HEK293 (cell line): ENCODE data around the gene FXYD1.

Experiments used
- CTCF ChIA-PET: fragments of 350-600 bp; formaldehyde crosslinking; extraction: SDS; loops from one replicate; lab custom pipeline; 2021; ENCODE audit warnings: antibody characterized with exemption; lab: Yijun Ruan, JAX
- POLR2A ChIA-PET: fragments of 300-600 bp; formaldehyde crosslinking; extraction: SDS; loops from one replicate; lab custom pipeline; 2020; ENCODE audit warnings: antibody characterized with exemption, inconsistent platforms; lab: Yijun Ruan, JAX
- H3K27ac ChIP-seq: fragments of 200-500 bp; sonication (Bioruptor generic); 2 replicates; pipeline ENCODE4 v1.5.1; 2014; ENCODE audit warnings: low read depth, low read length, control low read depth, inconsistent platforms; ENCODE audit errors: extremely low read depth
- H3K36me3 ChIP-seq, 2 experiments: fragments of 200-500 bp in 1 of 2; sonication (Bioruptor generic) in 1 of 2; 1 replicate in 1 of 2; 2 replicates in 1 of 2; pipeline ENCODE4 v1.5.1; 2014 to 2017; ENCODE audit warnings: inconsistent platforms in 2 of 2, low read length in 2 of 2; ENCODE audit not compliant: control insufficient read depth in 2 of 2, insufficient read depth in 1 of 2
- H3K4me1 ChIP-seq: fragments of 200-500 bp; sonication (Bioruptor generic); 2 replicates; pipeline ENCODE4 v1.5.1; 2014; ENCODE audit warnings: mild to moderate bottlenecking, low read length, inconsistent platforms; ENCODE audit not compliant: control insufficient read depth, insufficient read depth
- H3K4me3 ChIP-seq: 2 replicates; pipeline ENCODE4 v1.5.1; 2011; ENCODE audit warnings: low read depth, mild to moderate bottlenecking, control low read depth, low read length, moderate library complexity
- H3K9me3 ChIP-seq: fragments of 200-500 bp; sonication (Bioruptor generic); 2 replicates; pipeline ENCODE4 v1.5.1; 2014; ENCODE audit warnings: low read depth, low read length, inconsistent platforms; ENCODE audit not compliant: control insufficient read depth, insufficient read depth
- FEZF1 ChIP-seq: fragments of 450-650 bp; formaldehyde crosslinking; IDR thresholded peaks from 2 replicates; pipeline ENCODE4 v1.5.1; 2016; ENCODE audit warnings: missing biosample characterization, missing genetic modification characterization
- HIC1 ChIP-seq: fragments of 450-650 bp; formaldehyde crosslinking; IDR thresholded peaks from 2 replicates; pipeline ENCODE4 v1.5.1; 2016; ENCODE audit warnings: missing biosample characterization, missing genetic modification characterization
- INSM2 ChIP-seq: fragments of 450-650 bp; formaldehyde crosslinking; IDR thresholded peaks from 2 replicates; pipeline ENCODE4 v1.5.1; 2016; ENCODE audit warnings: missing biosample characterization, missing genetic modification characterization
- KLF17 ChIP-seq: fragments of 450-650 bp; formaldehyde crosslinking; IDR thresholded peaks from 2 replicates; pipeline ENCODE4 v1.5.1; 2016; ENCODE audit warnings: missing biosample characterization, missing genetic modification characterization
- RBAK ChIP-seq: fragments of 450-650 bp; formaldehyde crosslinking; IDR thresholded peaks from 2 replicates; pipeline ENCODE4 v1.5.1; 2016; ENCODE audit warnings: missing biosample characterization, missing genetic modification characterization
- WT1 ChIP-seq: fragments of 450-650 bp; formaldehyde crosslinking; IDR thresholded peaks from 2 replicates; pipeline ENCODE4 v1.5.1; 2016; ENCODE audit warnings: missing biosample characterization, missing genetic modification characterization
- ZBTB21 ChIP-seq: fragments of 450-650 bp; formaldehyde crosslinking; IDR thresholded peaks from 2 replicates; pipeline ENCODE4 v1.5.1; 2017; ENCODE audit warnings: missing biosample characterization, missing genetic modification characterization
- ZIC2 ChIP-seq: fragments of 450-650 bp; formaldehyde crosslinking; IDR thresholded peaks from 2 replicates; pipeline ENCODE4 v1.5.1; 2016; ENCODE audit warnings: missing biosample characterization, missing genetic modification characterization
- ZNF146 ChIP-seq: fragments of 450-650 bp; formaldehyde crosslinking; IDR thresholded peaks from 2 replicates; pipeline ENCODE4 v1.5.1; 2016; ENCODE audit warnings: missing biosample characterization, missing genetic modification characterization
- ZNF16 ChIP-seq: fragments of 450-650 bp; formaldehyde crosslinking; IDR thresholded peaks from 2 replicates; pipeline ENCODE4 v1.5.1; 2016; ENCODE audit warnings: low read depth, missing biosample characterization, missing genetic modification characterization
- ZNF184 ChIP-seq: fragments of 450-650 bp; IDR thresholded peaks from 2 replicates; pipeline ENCODE4 v1.5.1; 2018; ENCODE audit warnings: missing biosample characterization, mild to moderate bottlenecking, missing genetic modification characterization
- ZNF24 ChIP-seq: fragments of 450-650 bp; formaldehyde crosslinking; IDR thresholded peaks from 2 replicates; pipeline ENCODE4 v1.5.1; 2016; ENCODE audit warnings: missing biosample characterization, missing genetic modification characterization
- ZNF274 ChIP-seq, 2 experiments: fragments of 200-500 bp in 1 of 2; fragments of 450-650 bp in 1 of 2; sonication (Bioruptor generic) in 1 of 2; formaldehyde crosslinking in 1 of 2; IDR thresholded peaks; 2 replicates each; pipeline versions ENCODE4 v1.5.1 to v1.6.1; 2014 to 2016; ENCODE audit warnings: borderline replicate concordance in 1 of 2, inconsistent platforms in 1 of 2, low read length in 1 of 2, missing biosample characterization in 1 of 2, missing genetic modification characterization in 1 of 2
- ZNF362 ChIP-seq: fragments of 450-650 bp; formaldehyde crosslinking; IDR thresholded peaks from 2 replicates; pipeline ENCODE4 v1.5.1; 2016; ENCODE audit warnings: missing biosample characterization, missing genetic modification characterization
- ZNF404 ChIP-seq: fragments of 450-650 bp; formaldehyde crosslinking; IDR thresholded peaks from 2 replicates; pipeline ENCODE4 v1.5.1; 2017; ENCODE audit warnings: missing biosample characterization, missing genetic modification characterization
- ZNF426 ChIP-seq: fragments of 450-650 bp; formaldehyde crosslinking; IDR thresholded peaks from 2 replicates; pipeline ENCODE4 v1.5.1; 2017; ENCODE audit warnings: missing biosample characterization, missing genetic modification characterization, mild to moderate bottlenecking, inconsistent platforms, moderate library complexity
- ZNF518A ChIP-seq: fragments of 450-650 bp; formaldehyde crosslinking; conservative IDR thresholded peaks from 2 replicates; pipeline ENCODE4 v1.5.1; 2016; ENCODE audit warnings: low read depth, missing biosample characterization, missing genetic modification characterization
- ZNF561 ChIP-seq: fragments of 450-650 bp; IDR thresholded peaks from 2 replicates; pipeline ENCODE4 v1.5.1; 2018; ENCODE audit warnings: missing biosample characterization, missing genetic modification characterization, borderline replicate concordance
- ZNF571 ChIP-seq: fragments of 450-650 bp; formaldehyde crosslinking; IDR thresholded peaks from 2 replicates; pipeline ENCODE4 v1.5.0; 2017; ENCODE audit warnings: missing biosample characterization, missing genetic modification characterization
- ZNF623 ChIP-seq: fragments of 450-650 bp; formaldehyde crosslinking; IDR thresholded peaks from 2 replicates; pipeline ENCODE4 v1.5.1; 2016; ENCODE audit warnings: missing biosample characterization, missing genetic modification characterization
- ZNF654 ChIP-seq: fragments of 450-650 bp; formaldehyde crosslinking; IDR thresholded peaks from 2 replicates; pipeline ENCODE4 v1.5.1; 2016; ENCODE audit warnings: low read depth, missing biosample characterization, missing genetic modification characterization
- ZNF837 ChIP-seq: fragments of 450-650 bp; formaldehyde crosslinking; IDR thresholded peaks from 2 replicates; pipeline ENCODE4 v1.5.1; 2016; ENCODE audit warnings: missing biosample characterization, missing genetic modification characterization
- ZSCAN16 ChIP-seq: fragments of 450-650 bp; formaldehyde crosslinking; IDR thresholded peaks from 2 replicates; pipeline ENCODE4 v1.5.1; 2016; ENCODE audit warnings: missing biosample characterization, missing genetic modification characterization
- ZSCAN4 ChIP-seq: fragments of 450-650 bp; formaldehyde crosslinking; IDR thresholded peaks from 2 replicates; pipeline ENCODE4 v1.5.1; 2017; ENCODE audit warnings: missing biosample characterization, missing genetic modification characterization

FXYD1 gene

GRCh38 chr19:35144600-35145436, 6.2 kb downstream of the FXYD1 start:
- POLR2A ChIA-PET, result interaction anchor here (1.5 to 2.0 kb wide), 3 partner anchors 10 to 21 kb away, joined by 4 to 8 read pairs (median 8); partner anchors contain the start of genes FXYD5 and LGI4
- TF ChIP-seq ZNF623 (tag by site-specific recombination) (peak; percentile 7; the same call in 1 of the 2 replicates), RBAK (no peak), ZNF404 (tag by site-specific recombination) (no peak), ZNF184 (tag by site-specific recombination) (no peak), ZNF837 (tag by site-specific recombination) (no peak), ZNF426 (tag by site-specific recombination) (no peak), FEZF1 (tag by site-specific recombination) (no peak; the same call in 1 of the 2 replicates), ZNF518A (tag by site-specific recombination) (no peak), HIC1 (tag by site-specific recombination) (peak; percentile 65), ZNF561 (tag by site-specific recombination) (no peak), ZNF654 (tag by site-specific recombination) (no peak), INSM2 (tag by site-specific recombination) (peak; percentile 79), ZNF362 (tag by site-specific recombination) (no peak), KLF17 (peak; percentile 86; the same call in 1 of the 2 replicates), WT1 (peak; percentile 86), ZNF274 (IDR thresholded peaks at IDR 0.05; ENCODE audit: low read length) (no peak), ZNF274 (tag by site-specific recombination; IDR thresholded peaks at IDR 0.05; ENCODE audit: borderline replicate concordance) (no peak), ZBTB21 (peak; percentile 48; the same call in 1 of the 2 replicates), ZSCAN16 (tag by site-specific recombination) (no peak), ZNF571 (tag by site-specific recombination) (no peak), ZNF16 (no peak), ZNF146 (tag by site-specific recombination) (no peak), ZIC2 (tag by site-specific recombination) (peak; percentile 97), ZSCAN4 (tag by site-specific recombination) (no peak), ZNF24 (tag by site-specific recombination) (no peak)

More at GRCh38 chr19:35144600-35145436, 6.2 kb downstream of the FXYD1 start:
- CTCF ChIA-PET, result interaction anchor here (0.5 to 4.7 kb wide), 14 partner anchors 9 to 593 kb away, joined by 3 to 82 read pairs (median 4); partner anchors contain the start of genes FXYD3, FXYD5, LGI4 and USF2
- Histone ChIP-seq H3K9me3 (no peaks in the 10 kb centered on the region), H3K4me3 (no peak overlapping the region), H3K4me1 (peaks cover 36% of the 10 kb centered on the region), H3K27ac (no peak overlapping the region), H3K36me3 (no peaks in the 10 kb centered on the region; a peak in 1 of 3 replicates)
